Aorta (tissue), 5 donors: ENCODE measurements around the gene IMPDH1. TPM values are rescaled to one million over a fixed set of nuclear protein-coding genes. Genes with fewer than 3 reads are reported as not detected.

Experiments
- ATAC-seq: fragments of 200-7000 bp; cut with Tn5 transposase; one replicate; pipeline ENCODE4 v1.9.1; 2022; ENCODE audit warnings: moderate library complexity; ENCODE audit not compliant: low FRiP score
- DNase-seq, 2 donors: peaks; one replicate each; pipeline ENCODE4 v3.0.0-alpha.2; 2020
- H3K27ac ChIP-seq, 2 donors: one replicate each; pipeline ENCODE4 v1.5.1; 2013; ENCODE audit warnings: low read length in 2 of 2, mild to moderate bottlenecking in 2 of 2, moderate library complexity in 2 of 2, control low read depth in 1 of 2, inconsistent platforms in 1 of 2, low read depth in 1 of 2
- H3K27me3 ChIP-seq, 2 donors: one replicate each; pipeline ENCODE4 v1.6.1; 2013; ENCODE audit warnings: control low read depth in 1 of 2, low read length in 1 of 2, mild to moderate bottlenecking in 1 of 2, moderate library complexity in 1 of 2; ENCODE audit not compliant: insufficient read depth in 2 of 2, control insufficient read depth in 1 of 2
- H3K36me3 ChIP-seq, 2 donors: one replicate each; pipeline ENCODE4 v1.6.1; 2013; ENCODE audit warnings: control low read depth in 1 of 2, low read length in 1 of 2, mild to moderate bottlenecking in 1 of 2; ENCODE audit not compliant: insufficient read depth in 2 of 2, control insufficient read depth in 1 of 2
- H3K4me1 ChIP-seq, 2 donors: one replicate each; pipeline ENCODE4 v1.6.1; 2013; ENCODE audit warnings: low read length in 2 of 2, control low read depth in 1 of 2, mild to moderate bottlenecking in 1 of 2, moderate library complexity in 1 of 2; ENCODE audit not compliant: insufficient read depth in 2 of 2, control insufficient read depth in 1 of 2
- H3K4me3 ChIP-seq, 2 donors: one replicate each; pipeline ENCODE4 v1.5.1; 2013; ENCODE audit warnings: low read length in 2 of 2, control low read depth in 1 of 2, mild to moderate bottlenecking in 1 of 2
- H3K9me3 ChIP-seq: one replicate; pipeline ENCODE4 v1.6.1; 2013; ENCODE audit warnings: mild to moderate bottlenecking, low read length; ENCODE audit not compliant: control insufficient read depth
- WGBS, 2 donors: extraction: QIAGEN DNeasy Blood & Tissue Kit; methylation state at CpG; one replicate each; pipeline ENCODE4 v1.1.7; 2013; 5-methylcytosine and 5-hydroxymethylcytosine counted together
- intact Hi-C, 2 donors: fragments of 100-400 bp; cut with DNase I; formaldehyde crosslinking; loops; one replicate each; pipeline versions ENCODE4 v1.14.2 to v1.15.0; 2022
- polyA plus RNA-seq, 2 donors: library from polyadenylated mRNA; stranded (reverse); fragments of 200-250 nt; gene quantifications; one replicate each; pipeline ENCODE4 v1.2.3, GENCODE V29; 2013
- total RNA-seq, 2 donors: library from RNA; stranded (reverse); fragmentation: NEBNext Ultra II Directional; extraction: Animal tissue kit (Norgen Biotek cat#: 25700); gene quantifications; one replicate each; pipeline ENCODE4 v1.2.1, GENCODE V29; 2021
- donor health status: healthy with polysubstance abuse.
- donor health status: Bipolar disorder and iron deficiency.
- donor health status: DM: no; HTN: no; CAD: no.
- donor health status: DM: no; HTN: no; CAD: no.
- donor health status: DM: yes; HTN: yes; CAD: no.

Gene IMPDH1
- total and polyA plus RNA-seq, 4 donors, result 21.0 to 60.1 (median 40.8) TPM

- Histone ChIP-seq H3K4me1 (no peaks in the 10 kb centered on the region), H3K9me3 (no peaks in the 10 kb centered on the region), H3K36me3 (no peaks in the 10 kb centered on the region), H3K27ac (no peak overlapping the region), H3K27me3 (no peaks in the 10 kb centered on the region), H3K4me3 (no peak overlapping the region)
- intact Hi-C loops, result loop anchor here in 1 of 2 donors (1.0 kb wide), 1 partner anchor 40 kb away; no protein-coding TSS in a partner anchor
- ATAC-seq, result no peak
- WGBS, 2 donors, result 33 to 43% methylated on average over 3 of the region's 3 CpGs
- DNase-seq, result peak in 1 of 2 donors; percentile 22
Measured at GRCh38 chr7:128388145-128388485, 21.7 kb downstream of the IMPDH1 start.

DNA sequence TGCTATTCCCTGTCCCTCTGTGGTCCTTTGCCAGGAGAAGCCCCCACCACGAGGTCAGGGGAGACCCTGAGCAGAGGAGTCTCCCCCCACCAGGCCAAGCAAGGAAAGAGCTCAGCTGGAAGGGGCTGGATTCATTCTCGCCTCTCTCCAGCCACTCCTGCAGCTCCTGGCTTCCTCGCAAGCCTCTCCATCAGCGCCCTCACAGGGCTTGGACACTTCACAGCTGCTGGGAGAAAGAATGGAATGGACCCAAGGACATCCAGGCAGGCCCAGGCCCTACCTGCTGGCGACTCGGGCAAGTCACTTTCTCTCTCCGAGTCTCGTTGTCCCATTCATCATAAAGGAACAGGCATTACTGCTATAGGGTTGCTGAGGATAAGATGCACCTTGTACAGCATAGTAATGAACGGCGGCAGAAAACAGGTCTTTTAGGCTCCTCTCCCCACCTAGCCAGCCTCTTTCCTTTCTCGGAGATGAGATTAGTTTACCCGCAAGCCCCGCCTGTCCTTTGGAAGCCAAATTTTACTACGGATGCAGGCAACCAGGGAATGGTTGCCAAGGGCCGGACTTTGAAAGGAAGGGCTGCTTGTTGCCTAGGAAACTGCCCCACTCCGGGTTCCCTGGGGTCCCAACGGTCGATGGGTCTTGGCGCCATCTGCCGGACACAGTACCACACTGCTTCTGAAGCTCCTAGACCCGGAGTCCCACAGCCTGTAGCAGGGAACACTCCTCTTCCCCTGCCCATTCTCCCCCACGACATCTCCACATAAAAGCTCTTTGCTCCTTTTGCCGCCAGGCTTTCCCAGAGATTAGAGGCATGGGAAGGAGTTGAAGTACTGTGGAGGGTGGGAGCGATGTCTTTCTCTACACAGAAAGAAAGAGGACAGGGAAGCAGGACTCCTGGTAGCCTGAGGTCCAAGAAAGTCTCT lies 22.3 kb downstream of the IMPDH1 start:
- WGBS, 2 donors, result 26 to 28% methylated on average over 24 of the region's 24 CpGs
- Histone ChIP-seq H3K9me3 (no peaks in the 10 kb centered on the region), H3K27me3 (no peaks in the 10 kb centered on the region), H3K27ac (no peak overlapping the region), H3K36me3 (no peaks in the 10 kb centered on the region), H3K4me3 (no peak overlapping the region), H3K4me1 (no peaks in the 10 kb centered on the region)
- intact Hi-C loops, result loop anchor here in 1 of 2 donors (1.0 kb wide), 1 partner anchor 39 kb away; no protein-coding TSS in a partner anchor
- ATAC-seq, result peak; percentile 92
- DNase-seq, result peak; percentile 88 to 94

DNA sequence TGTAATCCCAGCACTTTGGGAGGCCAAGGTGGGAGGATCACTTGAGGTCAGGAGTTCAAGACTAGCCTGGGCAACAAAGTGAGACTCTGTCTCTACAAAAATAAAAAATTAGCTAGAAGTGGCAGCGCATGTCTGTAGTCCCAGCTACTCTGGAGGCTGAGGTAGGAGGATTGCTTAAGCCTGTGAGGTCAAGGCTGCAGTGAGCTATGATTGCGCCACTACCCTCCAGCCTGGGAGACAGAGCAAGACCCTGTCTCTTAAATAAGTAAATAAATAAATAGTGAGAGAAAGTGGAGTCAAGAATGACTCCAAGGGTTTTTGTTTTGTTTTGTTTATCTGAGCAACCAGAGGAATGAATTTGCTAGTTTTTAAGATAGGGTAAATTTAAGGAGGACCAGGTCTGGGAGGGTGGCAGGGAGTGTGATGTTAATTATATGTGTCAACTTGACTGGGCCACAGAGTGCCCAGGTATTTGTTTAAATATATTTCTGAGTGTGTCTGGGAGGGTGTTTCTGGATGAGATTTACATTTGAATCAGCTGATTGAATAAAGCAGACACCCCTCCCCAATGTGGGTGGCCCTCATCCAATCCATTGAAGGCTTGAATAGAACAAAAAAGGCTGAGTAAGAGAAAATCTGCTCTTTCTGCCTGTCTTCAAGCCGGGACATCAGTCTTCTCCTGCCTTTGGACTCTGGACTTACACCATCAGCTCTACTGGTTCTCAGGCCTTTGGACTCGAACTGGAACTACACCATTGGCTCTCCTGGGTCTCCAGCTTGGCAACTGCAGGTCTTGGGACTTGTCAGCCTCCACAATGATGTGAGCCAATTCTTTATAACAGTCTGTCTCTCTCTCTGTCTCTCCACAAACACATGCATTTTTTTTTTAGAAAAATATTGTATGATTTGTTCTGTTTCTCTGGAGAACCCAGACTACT lies 23.5 kb downstream of the IMPDH1 start:
- Histone ChIP-seq H3K9me3 (no peaks in the 10 kb centered on the region), H3K27ac (no peak overlapping the region), H3K4me1 (no peaks in the 10 kb centered on the region), H3K4me3 (no peak overlapping the region), H3K36me3 (no peaks in the 10 kb centered on the region), H3K27me3 (no peaks in the 10 kb centered on the region)
- intact Hi-C loops, result loop anchor here in 1 of 2 donors (1.0 kb wide), 1 partner anchor 34 kb away; no protein-coding TSS in a partner anchor
- no peak for DNase-seq
- ATAC-seq, result no peak
- 94 to 96% methylated on average over 4 of the region's 4 CpGs for WGBS, 2 donors

- H3K27ac ChIP-seq, result no peak overlapping the region
- WGBS, 2 donors, result 84 to 87% methylated on average over 7 of the region's 7 CpGs
- no peaks in the 10 kb centered on the region for H3K9me3 ChIP-seq
- intact Hi-C loops, result no loop called here
- no peak overlapping the region for H3K4me3 ChIP-seq
- DNase-seq (no peak), ATAC-seq (no peak)
- H3K4me1 ChIP-seq, result no peaks in the 10 kb centered on the region
- no peaks in the 10 kb centered on the region for H3K27me3 ChIP-seq
- H3K36me3 ChIP-seq, result no peaks in the 10 kb centered on the region
Measured at GRCh38 chr7:128384726-128385125, 25.1 kb downstream of the IMPDH1 start.

DNA sequence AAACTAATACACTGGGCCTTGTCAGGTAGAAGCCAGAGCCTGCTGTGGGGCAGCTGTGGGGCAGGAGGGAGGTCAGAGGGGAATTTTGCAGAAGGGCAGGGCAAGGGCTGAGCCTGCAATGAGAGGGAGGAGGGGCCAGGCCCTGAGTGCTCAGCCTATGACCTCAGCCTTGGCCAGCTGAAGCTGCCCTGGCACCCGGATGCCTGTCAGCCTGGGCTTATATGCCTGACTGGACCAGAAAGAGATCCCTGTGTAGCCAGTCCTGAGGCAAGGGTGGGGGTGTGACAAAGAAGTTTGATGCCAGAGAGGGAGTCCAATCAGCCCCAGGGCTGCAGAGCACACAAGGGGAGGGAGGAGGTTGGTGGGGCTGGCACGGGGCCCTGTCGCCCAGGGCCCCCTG lies 26.0 kb downstream of the IMPDH1 start:
- no peak for ATAC-seq
- no peak overlapping the region for H3K27ac ChIP-seq
- DNase-seq, result no peak

DNA sequence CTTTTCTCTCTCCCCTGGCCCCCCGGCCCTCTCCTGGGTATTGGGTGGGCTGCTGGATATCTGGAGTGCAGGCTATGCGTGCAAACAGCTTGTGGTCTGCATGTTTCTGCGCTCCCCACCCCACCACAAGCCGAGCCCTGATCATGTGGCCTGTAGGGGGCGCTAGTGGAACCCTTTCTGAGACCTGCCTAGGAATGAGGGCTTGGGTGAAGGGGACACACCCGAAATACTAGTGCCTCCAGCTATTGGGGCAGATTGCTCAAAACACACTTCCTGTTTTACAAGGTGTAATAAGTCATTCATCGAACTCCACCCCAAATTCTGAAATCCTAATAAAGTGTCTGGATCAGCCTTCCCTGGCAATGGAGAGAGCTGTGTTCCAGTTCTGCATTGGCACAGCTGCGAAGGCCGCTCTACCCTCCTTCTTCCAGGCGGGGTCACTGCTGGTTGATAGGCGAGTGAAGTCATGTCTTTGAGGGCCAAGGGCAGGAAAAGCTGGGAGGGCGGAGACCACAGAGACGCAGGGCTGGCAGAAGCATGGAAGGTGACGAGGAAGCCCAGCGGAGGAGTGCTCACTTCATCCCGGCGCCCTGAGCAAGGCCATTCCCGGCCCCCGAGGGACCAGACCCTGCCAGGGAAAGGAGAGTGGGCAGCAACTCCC lies 28.5 kb downstream of the IMPDH1 start:
- 72 to 75% methylated on average over 18 to 19 of the region's 19 CpGs for WGBS, 2 donors
- H3K27ac ChIP-seq, result no peak overlapping the region
- no peaks in the 10 kb centered on the region for H3K4me1 ChIP-seq
- H3K27me3 ChIP-seq, result no peaks in the 10 kb centered on the region
- intact Hi-C loops, result no loop called here
- no peak overlapping the region for H3K4me3 ChIP-seq
- ATAC-seq, result peak; percentile 33
- no peak for DNase-seq
- H3K9me3 ChIP-seq, result no peaks in the 10 kb centered on the region
- no peaks in the 10 kb centered on the region for H3K36me3 ChIP-seq

More for the DNA sequence above, 26.0 kb downstream of the IMPDH1 start:
- intact Hi-C loops, result no loop called here
- Histone ChIP-seq H3K27me3 (no peaks in the 10 kb centered on the region), H3K9me3 (no peaks in the 10 kb centered on the region), H3K4me1 (no peaks in the 10 kb centered on the region), H3K36me3 (no peaks in the 10 kb centered on the region), H3K4me3 (no peak overlapping the region)
- WGBS, 2 donors, result 34 to 35% methylated on average over 3 of the region's 3 CpGs

DNA sequence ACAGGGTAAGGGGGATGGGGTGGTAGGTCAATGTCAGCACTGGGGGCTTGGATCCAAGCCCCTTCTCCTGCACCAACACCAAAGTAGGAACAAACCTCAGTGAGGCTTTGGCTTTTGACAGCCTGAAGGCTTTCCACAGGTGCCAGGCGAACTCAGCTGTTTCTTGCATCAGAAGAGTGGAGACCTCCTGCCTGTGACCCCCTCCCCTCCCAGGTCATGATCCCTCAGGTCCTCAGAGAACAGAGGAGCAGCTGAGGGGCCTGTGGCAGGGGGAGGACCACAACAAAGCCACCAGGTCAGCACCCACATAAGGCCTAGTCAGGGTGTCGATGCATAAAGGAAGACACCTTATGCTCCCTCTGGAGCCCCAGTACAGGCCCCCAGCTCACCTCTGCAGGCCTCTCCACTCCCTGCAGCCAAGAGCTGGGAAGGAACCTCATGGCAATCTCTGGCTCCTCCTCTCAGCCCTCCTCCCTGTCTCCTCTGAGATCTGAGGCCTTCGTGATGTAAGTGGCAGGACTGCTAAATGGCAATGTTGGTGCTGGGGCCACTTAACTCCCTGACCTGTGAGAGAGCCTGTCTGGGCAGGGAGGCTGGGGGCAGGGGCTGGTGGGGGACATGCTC lies 29.2 kb downstream of the IMPDH1 start:
- Histone ChIP-seq H3K27ac (no peak overlapping the region), H3K4me3 (no peak overlapping the region), H3K36me3 (no peaks in the 10 kb centered on the region), H3K27me3 (no peaks in the 10 kb centered on the region), H3K4me1 (no peaks in the 10 kb centered on the region), H3K9me3 (no peaks in the 10 kb centered on the region)
- DNase-seq (no peak), ATAC-seq (no peak)
- WGBS, 2 donors, result 92 to 96% methylated on average over 3 of the region's 3 CpGs
- intact Hi-C loops, result no loop called here

DNA sequence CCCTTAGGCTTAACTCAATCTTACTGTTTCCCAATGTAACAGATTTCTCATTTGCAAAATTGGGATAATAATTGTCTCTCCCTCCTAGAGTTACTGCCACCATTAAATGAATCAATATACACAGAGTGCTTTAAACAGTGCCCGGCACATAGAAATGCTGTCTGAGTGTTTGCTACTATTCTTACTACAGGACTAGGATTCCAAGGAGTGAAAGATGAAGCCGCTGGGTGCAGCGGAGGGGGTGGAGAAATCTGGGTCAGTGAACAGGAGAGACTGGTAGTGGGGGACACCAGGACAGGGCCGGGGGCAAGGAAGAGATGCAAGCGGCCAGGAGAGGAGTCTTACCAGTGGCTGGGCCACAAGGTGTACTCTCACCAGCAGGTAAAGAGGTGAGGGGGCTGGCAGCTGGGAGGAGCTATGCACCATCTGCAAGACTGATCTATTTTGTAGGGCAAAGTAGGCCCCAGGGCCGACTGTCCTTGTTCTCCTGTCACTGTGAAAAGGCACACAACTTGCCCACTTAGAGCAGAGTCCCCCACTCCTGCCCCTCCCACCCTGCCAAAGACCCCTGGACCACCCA lies 29.8 kb downstream of the IMPDH1 start:
- WGBS, 2 donors, result 88 to 91% methylated on average over 6 of the region's 6 CpGs
- intact Hi-C loops, result no loop called here
- no peaks in the 10 kb centered on the region for H3K36me3 ChIP-seq
- no peak overlapping the region for H3K4me3 ChIP-seq
- DNase-seq (no peak), ATAC-seq (no peak)
- H3K9me3 ChIP-seq, result no peaks in the 10 kb centered on the region
- no peak overlapping the region for H3K27ac ChIP-seq
- H3K27me3 ChIP-seq, result no peaks in the 10 kb centered on the region
- no peaks in the 10 kb centered on the region for H3K4me1 ChIP-seq
